Measurements from ENCODE around the gene DMD.
"Not testable (repeated sequence)": the region's sequence is repeated elsewhere in the genome, so short reads cannot be mapped to it uniquely, and the experiment has no call there.

Gene DMD

DNA sequence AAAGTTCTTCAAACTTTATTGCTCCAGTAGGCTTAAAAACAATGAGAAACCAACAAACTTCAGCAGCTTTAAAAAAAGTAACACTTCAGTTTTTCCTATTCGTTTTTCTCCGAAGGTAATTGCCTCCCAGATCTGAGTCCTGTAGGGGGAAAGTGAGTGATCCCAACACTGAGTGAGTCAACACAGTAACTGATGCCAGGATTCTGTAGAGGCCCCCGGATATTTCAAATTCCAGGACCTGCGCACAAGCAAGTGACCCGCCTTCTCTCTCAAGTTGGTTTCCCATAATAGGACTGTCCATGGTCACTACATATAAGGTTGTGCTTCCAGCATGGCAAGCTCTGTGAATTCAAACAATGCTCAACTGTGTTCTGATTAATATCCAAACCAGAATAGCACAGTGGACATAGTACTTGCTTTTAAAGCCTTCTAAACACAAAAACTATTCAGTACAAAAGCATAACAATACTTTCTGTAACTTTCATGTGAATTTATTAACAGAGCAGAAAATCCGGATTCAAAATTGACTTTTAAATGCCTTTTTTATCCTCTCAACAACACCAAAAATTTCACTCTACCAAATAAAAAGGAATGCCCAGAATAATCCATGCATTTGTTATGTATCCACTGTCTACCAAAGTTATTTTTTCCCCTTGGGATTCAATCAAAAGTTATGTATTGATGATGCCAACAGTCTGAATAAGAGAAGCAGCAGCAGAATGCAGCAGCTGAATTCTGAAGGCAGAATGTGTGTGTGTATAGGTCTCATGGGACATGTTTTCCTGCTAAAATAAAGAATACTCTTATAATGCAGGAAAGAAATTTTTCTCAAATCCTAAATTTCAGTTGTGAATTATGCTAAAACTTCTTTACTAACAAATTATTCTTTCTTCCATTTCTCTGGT lies at the start of gene DMD:
Gene DMD (minus strand): TSS at position 194 of the 905 bp plus-strand sequence. CDS start 237 bp downstream, outside the sequence.
- in situ Hi-C loops (cut with HindIII; ENCODE audit: low sequenced_read_pairs) = no loop called here

DNA sequence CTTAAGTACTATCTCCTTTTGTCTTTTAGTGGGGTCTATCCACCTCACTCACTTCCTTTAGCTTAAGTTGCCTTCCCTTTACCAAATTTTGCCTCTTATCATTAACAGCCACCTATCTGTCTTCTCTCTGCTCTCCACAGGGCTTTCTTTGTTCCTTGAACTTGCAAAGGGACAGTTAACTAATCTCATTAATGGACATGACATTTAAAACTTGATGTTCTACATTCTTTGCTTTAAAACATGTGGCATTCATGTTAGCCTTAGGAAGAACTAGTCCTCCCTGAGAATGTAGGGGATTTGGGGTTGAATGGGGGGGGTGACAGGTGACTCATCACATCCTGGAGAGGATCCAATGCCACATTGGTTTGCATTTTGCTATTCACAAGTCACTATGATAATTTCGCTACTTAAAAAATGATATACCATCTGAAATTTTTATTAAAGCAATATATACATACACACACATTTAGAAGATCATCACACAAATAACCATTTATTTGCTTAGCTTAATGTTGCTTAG lies 41.0 kb upstream of the DMD start:
- in situ Hi-C loops (cut with HindIII; ENCODE audit: low sequenced_read_pairs) = no loop called here

DNA sequence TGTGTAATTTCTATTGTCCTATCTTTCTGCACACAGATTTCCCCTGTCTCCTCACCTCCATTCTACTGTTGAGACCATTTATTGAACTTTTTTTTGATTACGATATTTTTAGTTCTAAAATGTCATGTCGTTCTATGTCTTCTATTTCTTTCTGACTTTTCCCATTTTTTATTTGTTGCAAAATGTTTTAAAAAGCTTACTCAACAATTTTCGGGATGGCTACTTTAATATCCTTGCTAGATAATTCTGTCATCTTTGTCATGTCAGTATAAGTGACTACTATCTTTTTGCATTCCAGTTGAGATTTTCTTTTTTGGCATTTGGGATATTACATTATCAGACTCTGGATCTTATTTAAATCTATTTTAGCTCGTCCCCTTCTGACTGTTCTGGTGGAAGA lies 7.5 kb upstream of the DMD start:
- in situ Hi-C loops (cut with HindIII; ENCODE audit: low sequenced_read_pairs) = no loop called here

- in situ Hi-C loops (cut with HindIII; ENCODE audit: low sequenced_read_pairs) = no loop called here
Observed at GRCh38 chrX:33210156-33210555, 1.2 kb downstream of the DMD start.

GRCh38 chrX:33207056-33207455 lies 4.3 kb downstream of the DMD start:
- in situ Hi-C loops (cut with HindIII; ENCODE audit: low sequenced_read_pairs) = no loop called here

GRCh38 chrX:33205321-33205720 lies 6.0 kb downstream of the DMD start:
- in situ Hi-C loops (cut with HindIII; ENCODE audit: low sequenced_read_pairs) = no loop called here

- in situ Hi-C loops (cut with HindIII; ENCODE audit: low sequenced_read_pairs) = no loop called here
Observed at GRCh38 chrX:33204889-33205288, 6.5 kb downstream of the DMD start.

DNA sequence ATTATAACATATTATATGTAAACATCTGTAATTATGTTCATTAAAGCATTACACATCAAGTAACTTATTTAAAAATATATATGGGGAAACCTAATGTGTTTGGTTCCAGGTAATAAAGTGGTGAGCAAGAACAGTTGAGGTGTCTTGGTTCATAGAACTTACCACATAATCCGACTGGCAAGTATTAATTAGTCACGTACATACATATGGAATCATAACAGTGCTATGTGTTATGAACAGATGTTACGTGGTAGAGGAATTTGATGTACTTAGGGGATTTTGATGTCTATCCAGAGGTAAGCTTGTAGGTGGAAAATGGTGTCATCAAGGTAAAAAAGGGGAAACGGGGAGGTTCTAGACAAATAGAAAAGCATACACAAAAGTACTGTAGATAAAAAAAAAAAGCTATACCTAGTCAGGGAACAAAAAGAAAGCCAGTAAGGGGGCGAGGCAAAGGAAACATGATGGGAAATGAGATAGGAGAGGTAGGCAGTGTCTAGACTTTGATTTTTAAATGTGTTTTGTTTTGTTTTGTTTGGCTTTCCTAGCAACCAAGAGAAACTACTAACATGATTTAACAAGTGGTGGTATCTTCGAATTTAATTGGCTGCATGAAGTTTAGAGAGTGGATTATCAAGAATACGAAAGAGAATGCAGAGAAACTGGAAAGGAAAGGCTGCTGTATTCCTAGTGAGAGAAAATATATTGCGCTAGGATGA lies 12.6 kb downstream of the DMD start:
- in situ Hi-C loops (cut with HindIII; ENCODE audit: low sequenced_read_pairs) = no loop called here

DNA sequence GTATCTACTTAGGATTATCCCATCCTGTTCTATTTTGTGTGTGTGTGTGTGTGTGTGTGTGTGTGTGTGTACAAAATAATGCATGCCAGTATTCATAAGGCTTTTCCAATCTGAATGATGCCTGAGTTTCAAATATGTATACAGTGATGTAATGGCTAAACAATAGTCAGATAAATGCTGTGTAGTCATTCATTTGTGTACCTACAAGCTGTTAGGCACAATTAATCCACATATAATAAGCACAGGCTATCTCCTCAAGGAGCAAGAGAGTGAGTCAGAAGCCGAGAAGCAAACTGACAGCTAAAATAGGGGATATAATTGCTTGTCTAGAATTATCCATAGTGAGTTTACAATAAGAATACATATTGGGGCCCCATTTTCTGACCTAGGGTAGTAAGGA lies 15.7 kb downstream of the DMD start:
- in situ Hi-C loops (cut with HindIII; ENCODE audit: low sequenced_read_pairs) = no loop called here

- in situ Hi-C loops (cut with HindIII; ENCODE audit: low sequenced_read_pairs) = no loop called here
Observed at GRCh38 chrX:33194876-33195433, 16.4 kb downstream of the DMD start.

- in situ Hi-C loops (cut with HindIII; ENCODE audit: low sequenced_read_pairs) = no loop called here
Observed at GRCh38 chrX:33194289-33194688, 17.1 kb downstream of the DMD start.

DNA sequence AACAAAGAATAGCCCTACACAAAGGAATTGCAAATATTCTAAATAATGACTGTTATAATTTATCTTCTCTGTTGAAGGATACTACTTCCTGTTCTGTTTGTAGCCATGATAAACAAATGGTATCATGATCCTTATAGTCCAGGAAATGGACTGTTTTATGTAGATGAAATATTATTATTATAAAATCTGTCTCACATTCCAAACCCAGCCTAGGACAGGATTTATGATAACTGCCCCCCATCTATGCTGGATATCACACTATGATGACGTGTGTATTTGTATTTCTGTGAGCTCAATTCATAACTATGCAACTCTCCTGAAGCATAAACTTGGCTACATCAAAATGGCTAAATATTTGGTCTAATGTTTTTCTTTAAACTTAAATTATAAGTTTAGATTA lies 21.3 kb downstream of the DMD start:
- in situ Hi-C loops (cut with HindIII; ENCODE audit: low sequenced_read_pairs) = no loop called here

GRCh38 chrX:33188881-33189280 lies 22.5 kb downstream of the DMD start:
- in situ Hi-C loops (cut with HindIII; ENCODE audit: low sequenced_read_pairs) = no loop called here

DNA sequence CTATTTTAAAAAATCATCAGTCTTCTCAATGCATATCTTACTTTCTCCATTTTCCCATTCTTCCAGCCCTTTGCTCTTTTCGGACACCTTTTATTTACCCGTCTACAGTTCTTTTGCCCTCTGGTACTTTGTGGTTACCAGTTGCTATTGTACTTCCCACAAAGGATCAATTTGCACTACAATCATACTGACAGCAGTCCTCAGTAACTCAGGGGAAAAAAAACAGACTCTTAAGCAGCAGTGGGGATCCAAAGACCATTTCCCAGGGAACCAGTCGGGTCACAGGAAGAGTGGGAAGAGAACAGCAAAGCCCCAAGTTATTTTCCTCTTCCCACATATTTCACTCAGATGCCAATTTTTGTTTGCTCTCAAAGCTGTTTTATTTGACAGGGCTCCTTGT lies 23.1 kb downstream of the DMD start:
- in situ Hi-C loops (cut with HindIII; ENCODE audit: low sequenced_read_pairs) = no loop called here

DNA sequence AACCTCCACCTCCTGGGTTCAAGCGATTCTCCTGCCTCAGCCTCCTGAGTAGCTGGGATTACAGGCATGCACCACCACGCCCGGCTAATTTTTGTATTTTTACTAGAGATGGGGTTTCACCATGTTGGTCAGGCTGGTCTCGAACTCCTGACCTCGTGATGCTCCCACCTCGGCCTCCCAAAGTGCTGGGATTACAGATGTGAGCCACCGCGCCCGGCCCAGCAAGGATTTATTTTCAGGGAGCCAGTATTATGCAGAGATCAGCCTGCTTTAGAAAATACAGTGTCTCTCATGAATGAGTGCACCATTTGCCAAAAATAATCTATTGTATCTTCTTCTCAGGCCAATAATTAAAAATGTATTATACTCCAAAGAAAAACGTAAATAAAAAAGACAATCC lies 26.5 kb downstream of the DMD start:
- in situ Hi-C loops (cut with HindIII; ENCODE audit: low sequenced_read_pairs) = not testable (repeated sequence)

GRCh38 chrX:33183361-33183760 lies 28.0 kb downstream of the DMD start:
- in situ Hi-C loops (cut with HindIII; ENCODE audit: low sequenced_read_pairs) = no loop called here

GRCh38 chrX:33178690-33179089 lies 32.7 kb downstream of the DMD start:
- in situ Hi-C loops (cut with HindIII; ENCODE audit: low sequenced_read_pairs) = no loop called here

DNA sequence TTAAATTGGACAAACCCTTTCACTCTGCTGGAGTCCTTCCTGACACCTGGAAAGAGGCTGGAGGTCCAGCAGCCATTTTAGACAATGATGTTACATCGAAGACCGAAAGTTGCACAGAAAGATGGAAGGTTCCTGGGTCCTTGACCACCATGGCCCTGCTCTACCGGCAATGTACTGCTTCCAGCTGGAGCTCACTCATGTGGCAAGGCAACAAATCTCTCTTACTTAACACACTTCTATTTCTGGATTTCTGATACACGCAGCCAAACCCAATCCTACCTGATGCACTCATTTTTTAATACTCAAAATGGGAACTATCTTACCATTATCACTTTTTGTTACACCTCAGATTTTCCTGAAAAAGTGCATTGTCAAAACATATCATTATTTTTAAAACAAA lies 33.1 kb downstream of the DMD start:
- in situ Hi-C loops (cut with HindIII; ENCODE audit: low sequenced_read_pairs) = no loop called here

GRCh38 chrX:33175201-33175600 lies 36.1 kb downstream of the DMD start:
- in situ Hi-C loops (cut with HindIII; ENCODE audit: low sequenced_read_pairs) = no loop called here

DNA sequence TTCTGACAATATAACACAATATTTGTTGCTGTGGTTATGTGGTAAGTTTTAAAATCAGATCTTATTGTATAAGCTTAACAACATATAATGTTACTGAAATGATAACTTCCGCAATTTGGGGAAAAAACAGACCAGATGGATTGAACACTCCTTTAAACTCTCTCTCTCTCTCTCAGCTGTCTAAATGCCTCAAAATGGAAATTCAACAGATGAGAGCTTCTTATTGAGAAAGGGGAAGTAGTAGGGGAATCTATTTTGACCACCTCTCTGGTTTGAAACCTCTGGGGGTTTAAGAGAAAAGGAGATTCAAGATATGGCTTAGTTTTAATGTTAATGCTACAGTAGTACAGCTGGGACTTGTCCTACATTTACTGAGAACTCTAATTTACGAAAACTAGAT lies 40.3 kb downstream of the DMD start:
- in situ Hi-C loops (cut with HindIII; ENCODE audit: low sequenced_read_pairs) = no loop called here

- in situ Hi-C loops (cut with HindIII; ENCODE audit: low sequenced_read_pairs) = no loop called here
Observed at GRCh38 chrX:33161829-33162228, 49.5 kb downstream of the DMD start.

GRCh38 chrX:33160273-33160672 lies 51.1 kb downstream of the DMD start:
- in situ Hi-C loops (cut with HindIII; ENCODE audit: low sequenced_read_pairs) = no loop called here

Data from DLD1 (cell line).